ENCODE data around the gene ZSWIM7.
"Not testable (repeated sequence)": the region's sequence is repeated elsewhere in the genome, so short reads cannot be mapped to it uniquely, and the experiment has no call there.

The ZSWIM7 gene

GRCh38 chr17:15998031-15998562 lies 1.4 kb downstream of the ZSWIM7 start:
- no peak for DNase-seq

DNA sequence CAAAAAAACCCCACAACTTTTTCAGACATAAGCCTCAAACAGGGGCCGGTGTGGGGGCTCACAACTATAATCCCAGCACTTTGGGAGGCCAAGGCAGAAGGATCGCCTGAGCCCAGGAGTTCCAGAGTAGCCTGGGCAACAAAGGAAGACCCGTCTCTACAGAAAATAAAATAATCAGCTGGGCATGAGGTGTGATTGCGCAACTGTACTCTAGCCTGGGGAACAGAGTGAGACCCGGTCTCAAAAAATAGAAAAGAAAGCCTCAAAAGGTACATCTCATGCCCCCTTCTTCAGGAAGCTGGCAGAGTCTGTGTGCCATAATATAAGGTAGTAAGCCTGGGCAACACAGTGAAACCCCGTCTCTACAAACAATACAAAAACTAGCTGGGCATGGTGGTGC lies 3.2 kb downstream of the ZSWIM7 start:
- no peak for DNase-seq

DNA sequence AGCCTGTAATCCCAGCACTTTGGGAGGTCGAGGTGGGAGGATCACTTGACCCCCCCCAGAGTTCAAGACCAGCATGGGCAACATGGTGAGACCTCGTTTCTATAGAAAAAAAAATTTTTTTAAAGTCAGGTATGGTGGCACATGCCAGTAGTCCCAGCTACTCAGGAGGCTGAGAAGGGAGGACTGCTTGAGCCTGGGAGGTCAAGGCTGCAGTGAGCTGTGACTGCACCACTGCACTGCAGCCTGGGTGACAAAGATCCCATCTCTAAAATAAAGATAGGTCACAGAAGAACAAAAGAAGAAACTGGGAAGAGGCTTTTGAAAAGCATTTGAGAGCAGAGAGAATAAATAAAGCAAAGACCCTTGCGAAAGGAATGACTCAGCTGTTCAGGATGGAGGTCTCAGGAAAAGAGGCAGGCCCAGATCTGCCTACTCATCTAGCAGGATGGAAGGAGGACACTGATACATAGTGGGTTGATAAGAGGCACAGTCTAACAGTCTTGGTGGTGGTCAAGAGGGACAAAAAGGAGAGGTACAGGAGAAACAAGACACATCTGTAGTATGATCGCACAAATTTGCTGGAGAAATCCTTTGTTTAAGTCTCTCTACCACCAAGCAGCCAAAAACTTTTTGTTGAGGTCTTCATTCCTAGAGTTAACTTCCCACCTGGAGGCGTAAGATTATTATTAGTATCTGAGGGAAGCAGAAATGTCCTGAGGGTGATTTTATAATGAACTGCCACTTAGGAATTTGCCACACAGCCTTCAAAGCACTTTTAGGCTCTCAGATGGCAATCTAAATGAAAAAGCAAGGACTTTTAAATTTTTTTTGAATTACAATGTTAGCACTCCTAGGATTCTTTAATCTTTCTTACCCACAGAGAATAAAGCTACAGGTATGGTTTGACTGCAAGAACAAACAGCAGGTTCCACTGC lies 17.6 kb downstream of the ZSWIM7 start:
- DNase-seq: no peak

DNA sequence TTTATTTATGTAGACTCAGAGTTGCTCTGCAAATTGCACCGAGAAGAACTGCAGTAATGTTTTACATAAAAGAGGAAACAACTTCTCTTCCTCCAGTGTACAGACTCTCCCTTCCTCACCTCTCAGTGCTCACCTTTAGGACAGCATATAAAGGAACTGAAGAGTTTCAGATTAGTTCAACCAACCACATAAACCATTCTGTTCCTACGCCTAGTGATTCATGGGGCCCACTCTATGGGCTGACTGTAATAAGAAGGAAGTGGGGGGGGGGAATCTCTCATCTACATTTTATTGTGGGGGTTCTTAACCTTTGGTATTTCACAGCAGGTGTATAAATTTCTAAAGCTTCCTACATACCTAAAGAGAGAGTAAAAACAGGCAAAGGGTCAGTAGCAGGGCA lies 18.3 kb downstream of the ZSWIM7 start:
- no peak for DNase-seq

GRCh38 chr17:15979013-15979412 lies 20.5 kb downstream of the ZSWIM7 start:
- DNase-seq: not testable (repeated sequence)

- no peak for DNase-seq
Measured at GRCh38 chr17:15978606-15979005, 20.9 kb downstream of the ZSWIM7 start.

DNA sequence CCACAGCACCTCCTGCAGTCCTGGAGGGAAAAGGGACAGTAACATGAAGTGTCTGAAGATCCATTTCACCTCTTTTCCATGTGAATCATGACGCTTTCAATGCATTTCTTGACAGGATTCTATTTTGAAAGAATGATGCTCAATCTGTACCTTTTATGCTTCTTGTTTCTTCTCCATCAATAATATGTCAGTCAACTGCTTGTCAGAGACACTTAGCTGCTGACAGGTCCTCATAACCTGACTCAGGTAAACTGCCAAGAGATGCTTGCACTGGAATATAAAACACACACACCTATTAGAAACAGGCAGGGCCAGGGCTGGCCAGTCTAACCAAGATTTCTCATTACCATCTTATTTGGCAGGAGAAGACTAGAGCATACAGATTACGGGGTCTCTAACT lies 21.6 kb downstream of the ZSWIM7 start:
- DNase-seq: no peak

DNA sequence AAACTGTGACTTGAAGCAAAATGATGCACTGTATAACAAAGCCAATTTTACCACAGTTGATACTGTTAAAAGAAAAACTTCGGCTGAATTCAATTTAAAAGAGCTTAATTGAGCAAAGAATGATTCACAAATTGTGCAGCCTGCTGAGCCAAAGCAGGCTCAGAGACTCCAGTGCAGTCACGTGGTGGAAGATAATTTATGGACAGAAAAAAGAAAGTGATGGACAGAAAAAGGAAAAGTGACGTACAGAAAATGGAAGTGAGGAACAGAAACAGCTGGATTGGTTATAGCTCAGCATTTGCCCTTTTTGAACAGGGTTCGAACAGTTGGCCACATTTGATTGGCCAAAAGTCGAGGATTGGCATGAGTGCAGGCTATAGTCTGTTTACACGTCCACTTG lies 25.7 kb downstream of the ZSWIM7 start:
- DNase-seq: no peak

DNA sequence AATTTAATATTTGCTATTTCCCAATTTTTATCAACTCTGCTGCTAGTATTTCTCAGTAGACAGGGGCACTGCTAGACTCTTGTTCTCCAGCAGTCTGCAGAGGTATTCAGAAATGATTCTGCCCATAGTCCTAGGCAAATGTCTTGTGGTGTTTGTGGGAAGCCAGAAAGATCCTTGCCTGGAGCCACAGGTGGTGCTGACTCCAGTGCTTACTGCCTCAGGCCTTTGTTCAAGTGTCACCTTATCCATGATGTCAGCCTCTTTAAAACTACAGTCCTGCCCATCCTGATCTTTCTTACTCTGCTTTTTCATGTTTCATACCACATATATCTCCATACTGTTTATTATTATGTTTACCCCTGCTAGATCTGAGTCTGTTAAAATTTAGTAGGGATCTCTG lies 26.5 kb downstream of the ZSWIM7 start:
- no peak for DNase-seq

DNA sequence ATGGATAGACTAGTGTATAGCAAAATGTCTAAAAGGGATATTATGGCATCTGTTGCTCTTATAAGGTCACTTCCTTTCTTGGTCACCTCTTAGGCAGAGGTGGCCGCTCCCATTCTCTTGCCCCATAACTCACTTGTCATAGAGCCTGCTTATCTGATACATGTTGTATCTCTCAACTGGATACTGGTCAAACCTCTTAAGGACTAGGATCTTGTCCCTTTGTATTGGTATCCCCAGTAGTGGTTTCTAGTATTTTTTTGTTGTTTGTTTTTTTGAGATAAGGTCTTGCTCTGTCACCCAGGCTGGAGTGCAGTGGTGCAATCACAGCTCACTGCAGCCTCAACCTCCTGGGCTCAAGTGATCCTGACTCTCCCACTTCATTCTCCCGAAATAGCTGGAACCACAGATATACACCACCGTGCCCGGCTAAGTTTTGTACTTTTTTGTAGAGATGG lies 27.0 kb downstream of the ZSWIM7 start:
- DNase-seq: no peak

- no peak for DNase-seq
Measured at GRCh38 chr17:15971882-15972281, 27.6 kb downstream of the ZSWIM7 start.

- no peak for DNase-seq
Measured at GRCh38 chr17:15971098-15971678, 28.3 kb downstream of the ZSWIM7 start.

DNA sequence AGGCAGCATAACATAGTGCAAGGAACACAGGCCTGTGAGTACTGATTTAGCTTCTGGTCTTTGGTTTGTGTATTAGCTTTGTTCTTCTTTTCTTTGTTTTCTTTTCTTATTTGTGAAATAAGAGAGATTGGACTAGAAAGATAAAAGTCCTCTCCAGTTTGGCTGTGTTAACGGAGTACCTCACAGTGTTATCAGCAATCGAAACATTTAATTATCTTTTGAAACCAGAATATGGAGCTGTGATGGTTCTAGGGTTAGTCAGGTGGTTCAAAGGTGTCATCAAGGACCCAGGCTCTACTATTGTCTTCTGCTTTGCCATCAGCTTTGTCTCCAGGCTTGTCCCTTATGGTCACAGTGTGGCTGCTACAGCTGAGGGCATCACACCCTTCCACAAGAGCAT lies 29.0 kb downstream of the ZSWIM7 start:
- DNase-seq: no peak

DNA sequence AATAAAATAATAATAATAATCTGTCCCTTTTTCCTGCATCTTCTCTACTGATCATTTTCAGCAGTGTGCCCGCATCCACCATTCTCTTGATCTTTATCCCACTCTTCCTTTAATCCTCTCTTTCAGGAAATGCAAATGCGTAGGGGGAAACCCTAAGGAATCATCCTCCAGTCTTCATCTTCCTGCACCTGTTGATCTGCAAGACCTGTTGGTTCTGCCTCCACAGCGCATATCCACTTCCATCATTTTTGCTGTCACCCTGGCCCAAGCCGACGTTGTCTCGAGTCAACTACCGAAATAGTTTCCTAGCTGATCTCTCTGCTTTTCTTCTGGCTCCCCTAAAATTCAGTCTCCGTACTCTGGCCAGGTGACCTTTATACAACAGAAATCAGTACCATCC lies 30.0 kb downstream of the ZSWIM7 start:
- DNase-seq: no peak

- DNase-seq: no peak
Measured at GRCh38 chr17:15967706-15968399, 31.7 kb downstream of the ZSWIM7 start.

DNA sequence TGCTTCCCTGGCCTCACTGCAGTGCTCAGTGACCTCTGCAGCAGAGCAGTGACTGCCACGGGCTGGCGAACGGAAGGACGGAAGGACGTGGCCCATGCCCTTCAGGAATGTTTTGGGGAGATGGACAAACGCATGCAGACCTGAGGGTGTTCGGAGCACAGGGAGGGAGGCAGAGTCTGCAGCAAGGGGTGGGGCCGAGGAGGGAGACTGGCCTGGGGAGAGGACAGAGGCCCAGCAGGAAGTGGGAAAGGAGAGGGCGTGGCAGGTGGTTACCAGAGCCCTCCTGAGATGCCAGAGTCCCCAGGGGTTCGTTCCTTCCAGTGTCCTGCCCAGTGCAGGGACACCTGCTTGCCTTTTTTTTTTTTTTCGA lies 32.6 kb downstream of the ZSWIM7 start:
- no peak for DNase-seq

GRCh38 chr17:15966183-15966878 lies 33.2 kb downstream of the ZSWIM7 start:
- peak; percentile 53 for DNase-seq

GRCh38 chr17:15965528-15965927 lies 34.0 kb downstream of the ZSWIM7 start:
- DNase-seq: peak; percentile 10

DNA sequence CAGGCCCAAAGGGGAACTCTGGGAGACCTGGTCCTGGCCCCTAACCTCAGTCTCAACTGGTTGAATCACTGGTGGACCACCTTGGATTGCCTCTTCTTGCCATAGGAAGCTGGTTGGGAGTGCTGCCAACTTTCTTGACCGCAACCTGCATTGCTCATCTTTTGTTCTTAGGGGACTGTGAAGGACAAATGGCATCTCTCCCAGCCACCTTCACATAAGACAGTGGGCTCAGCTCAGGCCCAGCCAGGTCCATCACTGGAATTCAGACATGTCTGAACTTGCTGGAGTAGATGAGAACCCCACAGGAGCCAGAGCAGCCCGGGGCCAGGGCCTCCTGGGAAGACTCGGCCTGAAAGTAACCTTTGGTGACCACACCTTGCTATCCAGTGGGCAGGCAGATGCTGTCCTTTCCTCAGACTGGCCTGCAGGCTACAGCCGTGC lies 35.8 kb downstream of the ZSWIM7 start:
- DNase-seq: no peak

DNA sequence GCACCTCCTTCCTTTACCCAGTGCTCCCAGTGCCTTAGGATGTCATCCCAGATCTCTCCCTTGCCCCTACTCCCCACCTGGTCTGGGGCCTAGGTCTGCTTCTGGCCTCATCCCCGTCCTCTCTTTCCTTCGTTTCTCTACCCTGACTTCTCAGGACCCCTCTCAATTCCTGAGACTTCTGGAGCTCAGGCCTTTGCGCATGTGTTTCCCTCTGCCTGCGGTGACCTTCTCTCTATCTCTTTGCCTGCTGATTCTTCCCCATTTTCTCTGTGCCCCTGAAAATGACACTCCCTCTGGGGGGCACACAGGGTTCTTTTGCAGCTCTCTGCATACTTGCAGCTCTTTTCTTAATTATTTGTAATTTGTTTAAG lies 41.0 kb downstream of the ZSWIM7 start:
- DNase-seq: no peak

- no peak for DNase-seq
Measured at GRCh38 chr17:15957608-15958307, 41.7 kb downstream of the ZSWIM7 start.

GRCh38 chr17:15957206-15957605 lies 42.3 kb downstream of the ZSWIM7 start:
- DNase-seq: no peak
